Measurements from ENCODE around the gene ARHGAP28. TPM values are rescaled to one million over a fixed set of nuclear protein-coding genes. Genes with fewer than 3 reads are reported as not detected.

Gene ARHGAP28
- total RNA-seq, 1 experiment from 2014 or later = 9.2 TPM

DNA sequence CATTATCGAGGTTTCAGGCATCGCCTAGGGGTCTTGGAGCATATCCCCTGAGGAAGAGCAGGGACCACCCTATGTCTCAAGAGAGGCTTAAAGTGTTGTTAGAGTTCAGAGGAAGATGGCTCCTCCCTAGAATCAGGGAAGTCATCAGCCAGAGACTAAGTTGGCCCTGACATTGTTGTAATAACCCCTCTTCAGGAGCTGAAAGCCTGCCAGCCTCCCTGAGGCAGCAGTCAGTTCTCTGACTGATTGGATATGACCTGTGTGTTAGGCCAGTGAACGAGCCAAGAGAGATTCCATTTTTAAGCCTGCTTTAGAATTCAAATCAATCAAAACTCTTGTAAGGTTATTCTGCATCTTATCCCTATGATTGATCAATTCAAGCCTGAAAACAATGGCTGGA is 34.9 kb downstream of the ARHGAP28 start:
- Histone ChIP-seq H2BK12ac (ENCODE audit: insufficient read length, low read depth, low read length) (no peak overlapping the region), H4K8ac (replicated peaks; ENCODE audit: insufficient read length, low read depth, low read length) (no peak overlapping the region), H3K23ac (ENCODE audit: insufficient read length, low read depth, low read length) (no peak overlapping the region), H3K14ac (ENCODE audit: insufficient read depth, low read length) (no peak overlapping the region), H3K9me3 (ENCODE audit: control insufficient read depth, low read depth, low read length) (no peaks in the 10 kb centered on the region), H3K4me2 (ENCODE audit: insufficient read depth, insufficient read length, low read length) (no peak overlapping the region), H4K20me1 (ENCODE audit: control insufficient read depth, insufficient read depth, insufficient read length) (no peaks in the 10 kb centered on the region), H3K27me3 (ENCODE audit: insufficient read depth, low read length) (no peaks in the 10 kb centered on the region), H3K79me1 (ENCODE audit: insufficient read depth, low read depth, low read length, poor library complexity, severe bottlenecking) (no peaks in the 10 kb centered on the region), H3K4ac (ENCODE audit: low read depth, low read length) (no peak overlapping the region), H4K5ac (ENCODE audit: insufficient read length, low read depth, low read length) (no peak overlapping the region), H2BK120ac (ENCODE audit: low read depth, low read length, poor library complexity, severe bottlenecking) (no peak overlapping the region), H3K4me1 (ENCODE audit: insufficient read depth, low read length) (no peaks in the 10 kb centered on the region), H3K23me2 (ENCODE audit: insufficient read length, low read depth, low read length, poor library complexity, severe bottlenecking) (no peaks in the 10 kb centered on the region), H3K27ac (ENCODE audit: insufficient read length, low read depth, low read length) (no peak overlapping the region), H2BK5ac (ENCODE audit: insufficient read length, low read length) (no peak overlapping the region), H2AK5ac (ENCODE audit: insufficient read length, low read length) (no peak overlapping the region), H2BK20ac (ENCODE audit: low read depth, low read length, poor library complexity, severe bottlenecking) (no peak overlapping the region), H2AFZ (ENCODE audit: low read length) (no peak overlapping the region), H2BK15ac (ENCODE audit: low read depth, low read length) (no peak overlapping the region), H3K79me2 (ENCODE audit: insufficient read depth, low read length) (no peaks in the 10 kb centered on the region), H3T11ph (ENCODE audit: low read length) (no peak overlapping the region), H3K9ac (ENCODE audit: extremely low read depth, insufficient read length, low read length) (no peak overlapping the region), H3K56ac (ENCODE audit: insufficient read length, low read depth, low read length) (no peak overlapping the region), H4K91ac (ENCODE audit: insufficient read length, low read depth, low read length) (no peak overlapping the region), H3K18ac (ENCODE audit: insufficient read length, low read depth, low read length) (no peak overlapping the region)
- H3K4me3 Mint-ChIP-seq = no peak overlapping the region
- peaks cover 8 to 29% of the 10 kb centered on the region in 2 experiments for H3K4me1 Mint-ChIP-seq
- WGBS (ENCODE audit: extremely low coverage, insufficient read length, low lambda C conversion rate) = no CpG with 5 or more reads among the region's 3 CpGs
- no peak overlapping the region; a peak in 1 of 7 replicates for H3K27ac Mint-ChIP-seq
- H3K36me3 Mint-ChIP-seq (ENCODE audit: insufficient read depth in 1 of 3, low read depth in 3 of 3) = peaks cover 0 to 2% (median 0%) of the 10 kb centered on the region in 3 experiments; a peak in 1 of 7 replicates
- no peaks in the 10 kb centered on the region; a peak in 1 of 5 replicates for H3K9me3 Mint-ChIP-seq
- no peak for DNase-seq
- H3K27me3 Mint-ChIP-seq (ENCODE audit: low read depth) = no peaks in the 10 kb centered on the region
- TF ChIP-seq, protein P1, sequence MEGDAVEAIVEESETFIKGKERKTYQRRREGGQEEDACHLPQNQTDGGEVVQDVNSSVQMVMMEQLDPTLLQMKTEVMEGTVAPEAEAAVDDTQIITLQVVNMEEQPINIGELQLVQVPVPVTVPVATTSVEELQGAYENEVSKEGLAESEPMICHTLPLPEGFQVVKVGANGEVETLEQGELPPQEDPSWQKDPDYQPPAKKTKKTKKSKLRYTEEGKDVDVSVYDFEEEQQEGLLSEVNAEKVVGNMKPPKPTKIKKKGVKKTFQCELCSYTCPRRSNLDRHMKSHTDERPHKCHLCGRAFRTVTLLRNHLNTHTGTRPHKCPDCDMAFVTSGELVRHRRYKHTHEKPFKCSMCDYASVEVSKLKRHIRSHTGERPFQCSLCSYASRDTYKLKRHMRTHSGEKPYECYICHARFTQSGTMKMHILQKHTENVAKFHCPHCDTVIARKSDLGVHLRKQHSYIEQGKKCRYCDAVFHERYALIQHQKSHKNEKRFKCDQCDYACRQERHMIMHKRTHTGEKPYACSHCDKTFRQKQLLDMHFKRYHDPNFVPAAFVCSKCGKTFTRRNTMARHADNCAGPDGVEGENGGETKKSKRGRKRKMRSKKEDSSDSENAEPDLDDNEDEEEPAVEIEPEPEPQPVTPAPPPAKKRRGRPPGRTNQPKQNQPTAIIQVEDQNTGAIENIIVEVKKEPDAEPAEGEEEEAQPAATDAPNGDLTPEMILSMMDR (conservative IDR thresholded peaks at IDR 0.05) = no peak
